Melanocyte of skin (primary cell): ENCODE measurements around the gene SMIM13. TPM values are rescaled to one million over a fixed set of nuclear protein-coding genes. Genes with fewer than 3 reads are reported as not detected.

Experiments used
- small RNA-seq, 2 donors: library from RNA; depleted of rRNA; stranded (forward); fragments of <200 nt; gene quantifications; one replicate each; pipeline ENCODE3, GENCODE V24; 2012
- total RNA-seq, 2 donors: library from RNA; depleted of rRNA; stranded (reverse); fragments of >200 nt; gene quantifications; 2 replicates each; pipeline ENCODE4 v1.2.3, GENCODE V29; 2012

SMIM13 gene
- total RNA-seq, result 10 to 100 TPM in 1 of 2 donors, 1 to 10 TPM in 1; 7.2 to 17.6 TPM

DNA sequence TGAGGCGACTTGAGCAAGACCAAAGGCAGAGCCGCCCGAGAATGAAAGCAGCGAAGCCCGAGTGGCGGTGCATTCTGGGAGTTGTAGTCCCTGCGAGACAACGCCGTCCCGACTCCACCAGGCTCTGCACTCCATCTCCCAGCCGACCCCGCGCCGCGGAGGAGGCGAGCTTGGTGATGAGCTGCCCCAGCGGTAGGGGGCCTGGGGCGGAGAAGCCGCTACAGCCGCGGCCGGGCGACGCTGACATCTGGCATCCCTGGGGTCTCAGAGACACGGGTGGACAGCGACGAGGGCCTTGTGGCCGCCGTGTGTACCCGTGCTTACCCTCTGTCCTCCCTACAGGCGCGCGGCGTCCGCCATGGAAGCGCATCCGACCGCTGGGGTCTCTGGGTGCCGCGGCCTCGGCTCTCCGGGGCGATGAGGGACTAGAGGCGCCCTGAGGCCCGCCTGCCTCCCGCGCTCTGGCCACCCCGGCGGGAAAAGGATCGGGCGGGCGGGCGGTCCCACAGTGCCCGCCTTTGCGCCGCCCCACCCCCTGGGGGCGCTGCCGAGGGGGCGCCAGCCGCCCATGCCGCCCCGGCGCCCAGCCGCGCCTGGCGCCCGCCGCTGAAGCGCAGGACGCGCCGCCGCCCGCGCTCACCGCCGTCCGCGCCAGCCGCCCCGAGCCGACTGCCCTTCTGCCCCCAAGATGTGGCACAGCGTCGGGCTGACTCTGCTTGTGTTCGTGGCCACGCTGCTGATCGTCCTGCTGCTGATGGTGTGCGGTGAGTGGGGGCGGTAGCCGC lies at the start of gene SMIM13:
SMIM13 (plus strand) TSS at position 209 of the 785 bp plus-strand sequence; CDS start at position 689, 480 bp downstream.

DNA sequence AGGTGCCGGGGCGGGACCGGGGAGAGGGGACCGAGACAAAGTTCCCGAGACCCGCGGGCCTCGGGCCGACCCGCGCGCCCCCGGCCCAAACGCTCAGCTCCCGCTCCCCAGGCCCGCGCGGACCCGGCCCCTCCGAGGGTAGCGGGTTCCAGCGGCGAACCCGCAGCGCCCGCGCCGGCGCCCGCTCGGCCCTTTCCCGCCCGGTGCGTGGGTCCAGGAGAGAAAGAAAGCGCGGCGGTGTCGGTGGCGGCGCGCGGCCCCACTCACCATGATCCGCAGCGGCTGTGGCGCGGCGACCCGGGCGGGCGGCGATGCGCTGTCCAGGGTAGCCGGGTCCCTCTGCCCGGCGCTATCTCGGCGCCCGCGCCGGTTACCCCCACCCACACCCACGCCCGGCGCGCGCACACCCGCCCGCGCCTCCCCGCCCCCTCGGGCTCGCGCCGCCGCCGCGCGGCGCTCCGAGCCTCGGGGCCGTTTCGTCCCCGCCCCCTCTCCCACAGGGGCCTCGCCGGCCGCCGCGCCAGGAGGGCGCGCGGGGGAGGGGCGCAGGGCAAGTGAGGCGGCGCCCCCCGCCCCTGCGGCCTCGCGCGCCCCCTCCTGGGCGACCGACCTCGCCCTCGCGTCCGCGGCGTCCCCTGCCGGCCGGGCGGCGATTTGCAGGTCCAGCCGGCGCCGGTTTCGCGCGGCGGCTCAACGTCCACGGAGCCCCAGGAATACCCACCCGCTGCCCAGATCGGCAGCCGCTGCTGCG lies 49.5 kb upstream of the SMIM13 start, which contains the start of gene ELOVL2:
ELOVL2 (minus strand) TSS at position 345 of the 751 bp plus-strand sequence; CDS start at position 270, 75 bp downstream.

DNA sequence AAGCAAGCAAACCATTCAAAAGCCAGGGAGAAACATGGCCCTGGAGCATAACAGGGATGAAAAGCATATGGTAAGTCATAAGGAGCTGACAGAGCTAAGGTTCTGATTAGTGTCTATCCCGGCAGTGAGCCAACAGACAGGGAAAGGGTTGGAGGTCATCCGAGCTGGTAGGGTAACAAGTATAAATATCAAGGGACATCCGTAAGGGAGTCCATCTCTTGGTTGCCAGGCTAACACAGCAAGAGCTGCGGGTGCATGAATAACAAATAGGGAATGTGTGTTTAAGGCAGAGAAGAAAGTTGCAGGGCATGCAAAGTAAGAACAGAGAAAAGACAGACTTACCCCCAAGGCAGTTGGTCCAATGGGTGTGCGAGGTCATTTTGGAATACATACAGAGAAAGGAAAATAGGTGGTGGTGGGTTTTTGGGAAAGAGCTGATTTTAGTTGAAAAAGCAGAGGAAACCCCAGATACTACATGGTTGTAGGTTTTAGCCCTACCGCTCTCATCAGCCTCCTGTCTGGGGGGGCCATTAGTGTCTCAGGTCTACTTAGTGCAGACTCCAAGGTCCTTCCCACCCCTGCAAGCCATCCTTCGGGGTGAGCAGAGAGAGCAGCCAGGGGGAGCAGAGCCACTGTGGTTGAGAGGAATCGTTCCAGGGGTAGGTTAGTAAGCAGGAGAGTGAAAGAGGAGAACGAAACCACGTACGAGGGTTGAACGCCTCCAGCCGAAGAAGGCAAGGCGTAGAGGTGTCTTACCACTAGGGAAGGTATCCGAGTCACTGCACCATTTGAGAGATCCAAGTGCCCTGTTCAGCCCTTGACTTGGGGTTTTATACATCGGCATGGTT lies 17.5 kb downstream of the SMIM13 start, which contains the start of gene ERVFRD-1:
ERVFRD-1 (minus strand) TSS at position 805 of the 848 bp plus-strand sequence. CDS start 6,415 bp downstream, outside the sequence.

Small RNA genes within 50 kb of the gene (small RNA-seq; reads per million reads assigned to genes)
- gene AL136139.1, result 0 reads per million in 2 donors

Other genes with a start within 250 kb of the SMIM13 start
- not detected for gene GCM2, start 211.8 kb upstream of the SMIM13 start, total RNA-seq
- gene SYCP2L, start 206.8 kb upstream of the SMIM13 start, total RNA-seq, result under 1 TPM in 1 of 2 donors, not detected in 1; 0.69 TPM
- 1 to 10 TPM; 2.8 to 8.0 TPM for gene ELOVL2, start 49.5 kb upstream of the SMIM13 start, total RNA-seq
- not detected for gene ERVFRD-1, start 17.9 kb downstream of the SMIM13 start, total RNA-seq
- gene NEDD9, start 138.8 kb downstream of the SMIM13 start, total RNA-seq, result 10 to 100 TPM; 15.1 to 35.0 TPM